Keratinocyte (primary cell): ENCODE results near the gene AGAP1. TPM values are rescaled to one million over a fixed set of nuclear protein-coding genes. Genes with fewer than 3 reads are reported as not detected.

Source experiments
- DNase-seq: peaks from one replicate; pipeline ENCODE4 v3.0.0-alpha.2; 2011; ENCODE audit warnings: low read depth, missing footprints, low spot score
- FAIRE-seq: peaks from 2 replicates; lab custom pipeline; 2011; peaks lifted over from hg19 to GRCh38; lab: Jason Lieb, UNC
- H2AFZ ChIP-seq: 2 replicates; pipeline ENCODE4 v1.6.0; 2012; ENCODE audit warnings: low read length, control low read depth, inconsistent platforms; ENCODE audit not compliant: control insufficient read depth
- H3K27ac ChIP-seq: 2 replicates; pipeline ENCODE4 v1.5.1; 2011; ENCODE audit warnings: low read length; ENCODE audit not compliant: control insufficient read depth, insufficient read depth
- H3K27me3 ChIP-seq: 3 replicates; pipeline ENCODE4 v1.6.0; 2011; ENCODE audit warnings: low read length; ENCODE audit not compliant: control insufficient read depth, insufficient read depth; ENCODE audit errors: extremely low read depth
- H3K36me3 ChIP-seq, 2 experiments: 2 replicates in 1 of 2; 3 replicates in 1 of 2; pipeline ENCODE4 v1.5.1; 2011; ENCODE audit warnings: low read length in 2 of 2, mild to moderate bottlenecking in 1 of 2; ENCODE audit not compliant: control insufficient read depth in 2 of 2, insufficient read depth in 2 of 2; ENCODE audit errors: extremely low read depth in 1 of 2
- H3K4me1 ChIP-seq: 3 replicates; pipeline ENCODE4 v1.5.1; 2011; ENCODE audit warnings: low read length; ENCODE audit not compliant: control insufficient read depth, insufficient read depth; ENCODE audit errors: extremely low read depth
- H3K4me2 ChIP-seq: 3 replicates; pipeline ENCODE4 v1.6.0; 2011; ENCODE audit warnings: low read depth, low read length; ENCODE audit not compliant: control insufficient read depth, insufficient read depth; ENCODE audit errors: extremely low read depth
- H3K4me3 ChIP-seq, 3 experiments: fragments of 200-600 bp in 1 of 3; sonication (generic) in 1 of 3; 2 replicates in 2 of 3; 3 replicates in 1 of 3; pipeline ENCODE4 v1.5.1; 2011 to 2016; ENCODE audit warnings: low read length in 3 of 3, mild to moderate bottlenecking in 3 of 3, control low read depth in 2 of 3, inconsistent platforms in 1 of 3, low read depth in 1 of 3, mixed read lengths in 1 of 3, mixed run types in 1 of 3, moderate library complexity in 1 of 3; ENCODE audit not compliant: control insufficient read depth in 2 of 3, insufficient read depth in 2 of 3; ENCODE audit errors: extremely low read depth in 1 of 3
- H3K79me2 ChIP-seq: 2 replicates; pipeline ENCODE4 v1.6.0; 2012; ENCODE audit warnings: low read length; ENCODE audit not compliant: control insufficient read depth, insufficient read depth
- H3K9ac ChIP-seq: 3 replicates; pipeline ENCODE4 v1.6.0; 2011; ENCODE audit warnings: low read length; ENCODE audit not compliant: control insufficient read depth, insufficient read depth; ENCODE audit errors: extremely low read depth
- H3K9me1 ChIP-seq: 3 replicates; pipeline ENCODE4 v1.6.0; 2011; ENCODE audit warnings: low read length; ENCODE audit not compliant: control insufficient read depth, insufficient read depth; ENCODE audit errors: extremely low read depth
- H3K9me3 ChIP-seq: 2 replicates; pipeline ENCODE4 v1.5.1; 2012; ENCODE audit warnings: low read depth, low read length; ENCODE audit not compliant: control insufficient read depth
- H4K20me1 ChIP-seq: 3 replicates; pipeline ENCODE4 v1.6.0; 2011; ENCODE audit warnings: low read length; ENCODE audit not compliant: control insufficient read depth, insufficient read depth; ENCODE audit errors: extremely low read depth
- CTCF ChIP-seq, 3 experiments: IDR thresholded peaks in 1 of 3; conservative IDR thresholded peaks in 1 of 3; optimal IDR thresholded peaks in 1 of 3; 2 replicates in 2 of 3; 3 replicates in 1 of 3; pipeline versions ENCODE3 to v1.5.1; 2011; ENCODE audit warnings: low read length in 3 of 3, mild to moderate bottlenecking in 3 of 3, moderate library complexity in 2 of 3, control low read depth in 1 of 3, inconsistent platforms in 1 of 3; ENCODE audit not compliant: insufficient read depth in 2 of 3; ENCODE audit errors: extremely low read depth in 1 of 3
- EZH2 ChIP-seq: IDR thresholded peaks from one replicate; pipeline ENCODE4 v1.6.1; 2012; ENCODE audit warnings: inconsistent platforms, mild to moderate bottlenecking, low read length, moderate library complexity
- dilution Hi-C: fragments of 300-500 bp; cut with MboI; formaldehyde crosslinking; loops from one replicate; pipeline ENCODE4 v1.7.0; 2020; ENCODE audit warnings: low sequenced_read_pairs; ENCODE audit not compliant: extremely low pct_ligation_motif_present
- polyA plus RNA-seq, 5 experiments: library from polyadenylated mRNA; depleted of rRNA in 3 of 5; stranded (reverse) in 3 of 5; stranded (forward) in 1 of 5; unstranded in 1 of 5; fragments of >200 nt; gene quantifications; 1 replicate in 1 of 5; 2 replicates in 3 of 5; 3 replicates in 1 of 5; pipeline versions ENCODE4 v1.2.1 to v1.2.3, GENCODE V29; 2011 to 2012; ENCODE audit warnings: missing spikeins in 2 of 5, low read depth in 1 of 5, low replicate concordance in 1 of 5

AGAP1 gene
- polyA plus RNA-seq, 1 donor (not counting 4 experiments of a cell fraction or from before 2014, with no cell fraction given), result 12.6 TPM

GRCh38 chr2:235955664-235956063 is 461.8 kb downstream of the AGAP1 start:
- no peaks in the 10 kb centered on the region for H3K9me3 ChIP-seq
- H3K4me3 ChIP-seq, result no peak overlapping the region
- DNase-seq (no peak), FAIRE-seq (no peak)
- no peaks in the 10 kb centered on the region for H3K36me3 ChIP-seq
- no peak overlapping the region for H3K4me2 ChIP-seq
- H3K9ac ChIP-seq, result no peak overlapping the region
- H3K79me2 ChIP-seq, result no peaks in the 10 kb centered on the region
- peaks cover 13% of the 10 kb centered on the region for H3K4me1 ChIP-seq
- H3K27ac ChIP-seq, result no peak overlapping the region
- no peak overlapping the region for H2AFZ ChIP-seq
- no peaks in the 10 kb centered on the region for H3K27me3 ChIP-seq
- H4K20me1 ChIP-seq, result no peaks in the 10 kb centered on the region
- dilution Hi-C loops, result no loop called here
- TF ChIP-seq CTCF (optimal IDR thresholded peaks at IDR 0.05 in 1 of 3, IDR thresholded peaks at IDR 0.05 in 1 of 3, conservative IDR thresholded peaks at IDR 0.05 in 1 of 3; ENCODE audit: extremely low read depth in 1 of 3, insufficient read depth in 2 of 3, low read length in 3 of 3) (no peak), EZH2 (no peak)
- H3K9me1 ChIP-seq, result no peaks in the 10 kb centered on the region

- no peak overlapping the region for H3K9ac ChIP-seq
- no peaks in the 10 kb centered on the region for H3K27me3 ChIP-seq
- FAIRE-seq, result no peak
- TF ChIP-seq EZH2, result no peak
- TF ChIP-seq CTCF (optimal IDR thresholded peaks at IDR 0.05 in 1 of 3, IDR thresholded peaks at IDR 0.05 in 1 of 3, conservative IDR thresholded peaks at IDR 0.05 in 1 of 3; ENCODE audit: extremely low read depth in 1 of 3, insufficient read depth in 2 of 3, low read length in 3 of 3), result no peak
- no peaks in the 10 kb centered on the region for H3K36me3 ChIP-seq
- H3K27ac ChIP-seq, result no peak overlapping the region
- H3K9me1 ChIP-seq, result no peaks in the 10 kb centered on the region
- no peak for DNase-seq
- no peak overlapping the region for H3K4me2 ChIP-seq
- no peak overlapping the region for H2AFZ ChIP-seq
- H4K20me1 ChIP-seq, result no peaks in the 10 kb centered on the region
- no peak overlapping the region for H3K4me3 ChIP-seq
- H3K9me3 ChIP-seq, result no peaks in the 10 kb centered on the region
- H3K4me1 ChIP-seq, result peaks cover 10% of the 10 kb centered on the region
- no peaks in the 10 kb centered on the region for H3K79me2 ChIP-seq
- dilution Hi-C loops, result no loop called here
These were observed 462.6 kb downstream of the AGAP1 start for GRCh38 chr2:235956281-235956970.
